Measurements from ENCODE around the gene ERMAP.

Gene ERMAP

GRCh38 chr1:42888013-42888633 is 71.2 kb downstream of the ERMAP start:
- H3K4me3 ChIP-seq (replicated peaks in 1 of 2; ENCODE audit: low read depth in 2 of 2, low read length in 2 of 2): no peak overlapping the region
- TF ChIP-seq CTCF (IDR thresholded peaks at IDR 0.05; ENCODE audit: low read depth, low read length): no peak
- no peak for DNase-seq (ENCODE audit: low read depth in 2 of 2)

DNA sequence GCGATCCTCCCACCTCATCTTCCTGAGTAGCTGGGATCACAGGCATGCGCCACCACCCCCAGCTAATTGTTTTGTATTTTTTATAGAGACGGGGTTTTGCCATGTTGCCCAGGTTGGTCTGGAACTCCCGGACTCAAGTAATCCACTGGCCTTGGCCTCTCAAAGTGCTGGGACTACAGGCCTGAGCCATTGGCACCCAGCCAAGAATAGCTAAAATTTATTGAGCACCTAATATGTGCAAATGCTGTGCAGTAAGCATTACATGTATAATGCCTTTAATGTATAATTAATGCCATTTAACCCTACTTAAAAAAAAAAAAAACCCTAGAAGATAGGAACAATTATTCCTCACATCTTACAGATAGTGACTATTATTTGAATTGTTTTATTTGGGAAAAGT is 72.3 kb downstream of the ERMAP start:
- DNase-seq (ENCODE audit: low read depth in 2 of 2): no peak
- H3K4me3 ChIP-seq (replicated peaks in 1 of 2; ENCODE audit: low read depth in 2 of 2, low read length in 2 of 2): no peak overlapping the region
- no peak for TF ChIP-seq CTCF (IDR thresholded peaks at IDR 0.05; ENCODE audit: low read depth, low read length)

DNA sequence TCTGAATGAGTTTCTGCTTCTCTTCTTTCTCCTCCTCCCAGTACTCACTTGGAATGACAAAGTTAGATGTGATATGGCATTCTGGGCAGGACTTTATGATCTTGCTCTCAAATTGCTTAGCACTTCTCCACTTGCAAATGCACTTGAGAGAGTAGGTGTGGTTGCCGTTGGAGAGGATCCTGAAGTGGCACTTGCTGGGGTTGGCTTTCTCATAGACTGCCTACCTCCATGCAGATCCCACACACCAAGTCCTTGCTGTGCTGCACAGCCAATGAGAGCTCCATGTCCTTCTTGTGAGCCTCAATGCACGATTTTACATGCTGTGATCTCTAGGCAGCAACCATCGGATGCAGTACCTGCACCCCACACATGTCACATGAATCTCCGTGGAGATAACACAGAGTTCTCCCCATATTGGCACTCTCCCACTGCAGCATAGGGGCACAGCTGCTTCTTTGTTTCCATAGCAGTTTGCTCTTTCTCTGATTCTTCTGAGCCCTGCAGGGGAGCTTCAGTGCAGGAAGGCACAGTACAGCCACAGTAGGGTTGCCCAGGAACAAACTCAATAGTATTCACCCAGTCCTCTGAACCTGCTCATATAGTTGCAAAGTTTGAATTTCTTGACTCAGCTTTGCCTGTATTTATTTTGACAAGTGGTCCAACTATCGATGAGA is 74.7 kb downstream of the ERMAP start:
- DNase-seq (ENCODE audit: low read depth in 2 of 2): no peak
- no peak overlapping the region for H3K4me3 ChIP-seq (replicated peaks in 1 of 2; ENCODE audit: low read depth in 2 of 2, low read length in 2 of 2)
- TF ChIP-seq CTCF (IDR thresholded peaks at IDR 0.05; ENCODE audit: low read depth, low read length): no peak

Measured in cardiac fibroblast (primary cell).